Glutamatergic neuron (in vitro differentiated cells): ENCODE data around the gene IPO11. TPM values are rescaled to one million over a fixed set of nuclear protein-coding genes. Genes with fewer than 3 reads are reported as not detected.

Experiments used
- DNase-seq: peaks from one replicate; pipeline ENCODE4 v3.0.0; 2022
- H3K27ac Mint-ChIP-seq: one replicate; pipeline ENCODE4 v1.8.0; 2020; ENCODE audit warnings: mild to moderate bottlenecking, mixed read lengths, inconsistent platforms; ENCODE audit not compliant: unreplicated experiment
- H3K27me3 Mint-ChIP-seq: one replicate; pipeline ENCODE4 v1.8.0; 2020; ENCODE audit warnings: mild to moderate bottlenecking, moderate library complexity, mixed read lengths, inconsistent platforms; ENCODE audit not compliant: unreplicated experiment
- H3K36me3 Mint-ChIP-seq: one replicate; pipeline ENCODE4 v1.8.0; 2020; ENCODE audit warnings: mild to moderate bottlenecking, mixed read lengths, inconsistent platforms; ENCODE audit not compliant: unreplicated experiment
- H3K4me1 Mint-ChIP-seq: one replicate; pipeline ENCODE4 v1.8.0; 2020; ENCODE audit warnings: mild to moderate bottlenecking, low read depth, mixed read lengths, inconsistent platforms; ENCODE audit not compliant: unreplicated experiment
- H3K4me3 Mint-ChIP-seq: one replicate; pipeline ENCODE4 v1.8.0; 2020; ENCODE audit warnings: mild to moderate bottlenecking, mixed read lengths, inconsistent platforms; ENCODE audit not compliant: unreplicated experiment
- H3K9me3 Mint-ChIP-seq: one replicate; pipeline ENCODE4 v1.8.0; 2020; ENCODE audit warnings: mild to moderate bottlenecking, moderate library complexity, mixed read lengths, inconsistent platforms; ENCODE audit not compliant: unreplicated experiment
- CTCF ChIP-seq: fragments of 200-600 bp; sonication (generic); IDR thresholded peaks from one replicate; pipeline ENCODE4 v1.5.0; 2021; ENCODE audit not compliant: partially characterized antibody, unreplicated experiment
- total RNA-seq: library from RNA; stranded (reverse); fragmentation: NEBNext Ultra II Directional; extraction: Animal tissue kit (Norgen Biotek cat#: 25700); gene quantifications from one replicate; pipeline ENCODE4 v1.2.1, GENCODE V29; 2021; ENCODE audit not compliant: unreplicated experiment

The IPO11 gene
- total RNA-seq, 1 donor from 2014 or later, result 23.5 TPM

- no peak overlapping the region for H3K4me3 Mint-ChIP-seq
- no peak for DNase-seq
These were observed 71.0 kb downstream of the IPO11 start for GRCh38 chr5:62483556-62483955.

GRCh38 chr5:62486672-62487071, 74.1 kb downstream of the IPO11 start:
- DNase-seq, result no peak
- no peak for TF ChIP-seq CTCF
- no peaks in the 10 kb centered on the region for H3K27me3 Mint-ChIP-seq
- H3K36me3 Mint-ChIP-seq, result no peaks in the 10 kb centered on the region
- H3K27ac Mint-ChIP-seq, result no peak overlapping the region
- H3K9me3 Mint-ChIP-seq, result no peaks in the 10 kb centered on the region
- H3K4me1 Mint-ChIP-seq, result no peaks in the 10 kb centered on the region
- no peak overlapping the region for H3K4me3 Mint-ChIP-seq

More at GRCh38 chr5:62483556-62483955, 71.0 kb downstream of the IPO11 start:
- H3K27ac Mint-ChIP-seq, result no peak overlapping the region
- H3K36me3 Mint-ChIP-seq, result no peaks in the 10 kb centered on the region
- peaks cover 6% of the 10 kb centered on the region for H3K9me3 Mint-ChIP-seq
- H3K27me3 Mint-ChIP-seq, result no peaks in the 10 kb centered on the region
- H3K4me1 Mint-ChIP-seq, result no peaks in the 10 kb centered on the region
- no peak for TF ChIP-seq CTCF

GRCh38 chr5:62488531-62488930, 76.0 kb downstream of the IPO11 start:
- Mint-ChIP-seq H3K27me3 (no peaks in the 10 kb centered on the region), H3K4me3 (no peak overlapping the region), H3K27ac (no peak overlapping the region), H3K36me3 (no peaks in the 10 kb centered on the region), H3K9me3 (no peaks in the 10 kb centered on the region), H3K4me1 (no peaks in the 10 kb centered on the region)
- DNase-seq, result no peak
- no peak for TF ChIP-seq CTCF

- no peak for DNase-seq
- no peak for TF ChIP-seq CTCF
- Mint-ChIP-seq H3K4me1 (no peaks in the 10 kb centered on the region), H3K27ac (no peak overlapping the region), H3K27me3 (no peaks in the 10 kb centered on the region), H3K4me3 (no peak overlapping the region), H3K9me3 (no peaks in the 10 kb centered on the region), H3K36me3 (no peaks in the 10 kb centered on the region)
These were observed 76.9 kb downstream of the IPO11 start for GRCh38 chr5:62489471-62489870.

GRCh38 chr5:62494772-62495171, 82.2 kb downstream of the IPO11 start:
- no peaks in the 10 kb centered on the region for H3K9me3 Mint-ChIP-seq
- H3K27ac Mint-ChIP-seq, result no peak overlapping the region
- TF ChIP-seq CTCF, result no peak
- DNase-seq, result no peak
- no peak overlapping the region for H3K4me3 Mint-ChIP-seq
- no peaks in the 10 kb centered on the region for H3K27me3 Mint-ChIP-seq
- no peaks in the 10 kb centered on the region for H3K36me3 Mint-ChIP-seq
- no peaks in the 10 kb centered on the region for H3K4me1 Mint-ChIP-seq
